Tibial nerve (tissue), 4 donors: Measurements from ENCODE around the gene BCL6. TPM values are rescaled to one million over a fixed set of nuclear protein-coding genes. Genes with fewer than 3 reads are reported as not detected.

Source experiments
- DNase-seq, 2 donors: peaks; one replicate each; pipeline ENCODE4 v3.0.0-alpha.2; 2019; ENCODE audit warnings: low spot score in 2 of 2
- H3K27ac ChIP-seq, 4 donors: fragments of 200-600 bp; sonication (generic) in 3 of 4; one replicate each; pipeline ENCODE4 v1.5.1; 2017 to 2019; ENCODE audit warnings: mild to moderate bottlenecking in 1 of 4
- H3K27me3 ChIP-seq, 2 donors: fragments of 200-600 bp; sonication (generic) in 1 of 2; one replicate each; pipeline versions ENCODE4 v1.5.1 to v1.6.0; 2017 to 2019
- H3K36me3 ChIP-seq, 3 donors: fragments of 200-600 bp; sonication (generic); one replicate each; pipeline ENCODE4 v1.5.1; 2018 to 2019
- H3K4me1 ChIP-seq, 4 donors: fragments of 200-600 bp; sonication (generic) in 3 of 4; one replicate each; pipeline ENCODE4 v1.5.1; 2017 to 2019
- H3K4me3 ChIP-seq, 4 donors: fragments of 200-600 bp; sonication (generic) in 3 of 4; one replicate each; pipeline ENCODE4 v1.5.1; 2017 to 2019; ENCODE audit warnings: mild to moderate bottlenecking in 1 of 4, moderate library complexity in 1 of 4
- H3K9me3 ChIP-seq, 4 donors: fragments of 200-600 bp; sonication (generic) in 3 of 4; one replicate each; pipeline ENCODE4 v1.5.1; 2017 to 2019
- CTCF ChIP-seq, 5 experiments: fragments of 200-600 bp in 3 of 5; fragments of 450-650 bp in 2 of 5; sonication (generic) in 3 of 5; IDR thresholded peaks; one replicate each; pipeline ENCODE4 v1.5.1; 2016 to 2019; ENCODE audit warnings: antibody characterized with exemption in 5 of 5, mild to moderate bottlenecking in 3 of 5, moderate library complexity in 2 of 5
- EP300 ChIP-seq, 2 donors: sonication (generic); formaldehyde crosslinking; IDR thresholded peaks; one replicate each; pipeline ENCODE4 v1.6.1; 2017; ENCODE audit warnings: antibody characterized with exemption in 2 of 2, mild to moderate bottlenecking in 1 of 2
- POLR2A ChIP-seq, 2 donors: fragments of 450-650 bp; IDR thresholded peaks; one replicate each; pipeline ENCODE4 v1.6.1; 2017; ENCODE audit warnings: antibody characterized with exemption in 2 of 2, mild to moderate bottlenecking in 2 of 2, moderate library complexity in 2 of 2
- WGBS, 2 donors: methylation state at CpG; one replicate each; pipeline ENCODE4 v1.1.5; 2018; 5-methylcytosine and 5-hydroxymethylcytosine counted together
- total RNA-seq, 4 donors: library from RNA; depleted of rRNA; stranded (reverse); fragments of >200 nt; gene quantifications; one replicate each; pipeline ENCODE4 v1.1.0, GENCODE V29; 2016

BCL6 gene
- total RNA-seq, 4 donors from 2014 or later: 272 to 500 (median 305) TPM

DNA sequence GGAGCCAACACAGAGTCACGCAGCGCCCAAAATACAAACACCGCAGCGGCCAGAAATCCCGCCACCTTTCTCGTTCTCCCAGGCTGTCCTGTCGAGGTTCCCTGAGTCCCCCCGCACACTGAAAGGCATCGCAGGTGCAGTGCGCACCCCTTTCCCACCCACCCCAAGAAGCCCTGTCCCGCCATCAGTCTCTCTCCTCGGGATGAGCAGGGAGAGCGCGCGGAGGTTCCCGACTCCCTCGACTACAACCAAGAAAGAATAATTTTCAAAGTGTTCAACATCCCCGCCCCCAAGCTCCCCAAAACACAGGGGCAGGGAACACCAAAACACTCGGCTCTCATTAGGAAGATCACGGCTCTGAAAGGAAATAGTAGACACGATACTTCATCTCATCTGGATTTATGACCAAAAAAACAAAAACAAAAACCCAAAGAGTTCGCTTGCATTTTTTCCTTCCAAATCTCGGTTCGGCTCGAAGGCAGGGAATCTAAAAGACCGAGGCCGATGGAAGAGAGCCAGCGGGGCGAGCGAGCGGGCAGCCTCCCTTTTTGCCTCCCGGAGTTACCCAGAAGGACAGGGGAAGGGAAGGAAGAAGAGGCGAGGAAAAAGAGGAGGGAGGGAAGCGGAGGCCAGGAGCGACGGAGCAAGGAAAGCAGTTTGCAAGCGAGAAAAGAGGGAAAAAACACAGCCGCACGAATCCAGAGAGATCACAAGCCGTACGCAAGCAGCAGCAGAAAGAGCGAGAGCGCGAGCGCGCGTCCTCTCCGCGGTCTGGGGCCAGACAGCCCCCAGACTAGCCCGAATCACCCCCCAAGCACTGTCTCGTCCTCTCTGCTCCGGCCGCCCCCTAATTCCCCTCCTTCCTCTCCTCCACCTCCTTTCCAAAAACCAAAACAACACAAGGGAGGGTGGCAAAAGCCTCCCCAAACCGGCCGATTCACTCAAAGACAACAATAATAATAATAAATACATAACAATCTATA, 808 bp downstream of the BCL6 start:
- Histone ChIP-seq H3K9me3 (no peaks in the 10 kb centered on the region), H3K4me1 (peaks cover 3 to 36% (median 16%) of the 10 kb centered on the region in 4 donors), H3K4me3 (peak overlapping the region; percentile 76 to 91 (median 81)), H3K36me3 (no peaks in the 10 kb centered on the region), H3K27ac (peak overlapping the region; percentile 97 to 100 (median 98)), H3K27me3 (no peaks in the 10 kb centered on the region)
- TF ChIP-seq EP300 (IDR thresholded peaks at IDR 0.05) (peak in 1 of 2 donors; percentile 62), POLR2A (IDR thresholded peaks at IDR 0.05) (peak in 1 of 2 donors; percentile 13), CTCF (IDR thresholded peaks at IDR 0.05) (no peak)
- WGBS, 2 donors: 0 to 1% methylated on average over 55 of the region's 55 CpGs
- no peak for DNase-seq

DNA sequence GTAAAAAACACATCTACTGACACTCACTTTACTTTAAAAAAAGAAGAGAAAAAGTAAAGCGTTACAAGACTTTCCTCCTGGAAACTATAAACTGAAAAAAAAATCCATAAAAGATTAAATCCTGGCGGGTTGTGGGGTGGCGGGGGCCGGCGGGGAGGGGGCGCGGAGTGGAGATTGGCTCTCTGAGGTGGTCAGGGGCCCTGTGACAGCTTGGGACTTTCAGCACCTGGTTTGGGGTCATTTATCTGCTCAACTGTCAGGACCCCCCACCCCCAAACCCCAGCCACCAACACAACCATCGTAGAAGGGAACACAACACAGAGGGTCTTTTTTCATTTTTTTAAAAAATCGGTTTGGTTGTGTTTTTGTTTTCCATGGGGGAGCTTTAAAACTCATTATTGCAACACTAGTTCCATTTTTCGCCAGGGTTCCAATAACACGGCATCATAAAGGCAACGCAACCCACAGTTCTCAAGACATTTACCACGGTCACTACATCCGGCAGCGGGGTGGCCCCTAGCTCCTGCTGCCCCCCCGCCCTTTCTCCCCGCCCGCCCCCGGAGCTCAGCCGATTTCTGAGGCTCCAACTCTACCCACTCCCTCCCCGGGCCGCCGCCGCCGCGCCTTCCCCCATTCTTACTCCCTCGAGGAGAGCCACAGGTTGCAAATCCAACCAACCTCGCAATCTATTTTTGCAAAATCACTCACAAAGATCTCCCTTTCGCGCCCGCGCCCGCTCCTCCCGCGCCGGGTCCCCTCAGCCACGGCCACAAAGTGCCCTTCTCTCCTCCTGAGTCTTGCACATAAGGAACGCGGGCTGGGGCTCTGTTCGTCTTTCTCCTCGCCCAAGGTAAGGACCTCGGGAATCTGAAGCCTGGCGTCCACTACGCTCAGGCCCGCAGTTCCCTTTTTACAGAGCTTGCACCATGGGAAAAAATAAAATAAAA, 1.8 kb downstream of the BCL6 start:
- Histone ChIP-seq H3K9me3 (no peaks in the 10 kb centered on the region), H3K4me3 (peak overlapping the region; percentile 76 to 91 (median 81)), H3K4me1 (peaks cover 3 to 28% (median 16%) of the 10 kb centered on the region in 4 donors), H3K36me3 (no peaks in the 10 kb centered on the region), H3K27me3 (no peaks in the 10 kb centered on the region), H3K27ac (peak overlapping the region; percentile 97 to 100 (median 98))
- peak; percentile 51 to 63 for DNase-seq
- WGBS, 2 donors: 5 to 6% methylated on average over 45 of the region's 45 CpGs
- TF ChIP-seq POLR2A (IDR thresholded peaks at IDR 0.05): peak in 1 of 2 donors; percentile 30
- no peak for TF ChIP-seq CTCF (IDR thresholded peaks at IDR 0.05)
- TF ChIP-seq EP300 (IDR thresholded peaks at IDR 0.05): peak in 1 of 2 donors; percentile 90

GRCh38 chr3:187742351-187743171, 2.7 kb downstream of the BCL6 start:
- Histone ChIP-seq H3K4me3 (peak overlapping the region; percentile 76 to 91 (median 81)), H3K27me3 (no peaks in the 10 kb centered on the region), H3K9me3 (no peaks in the 10 kb centered on the region), H3K4me1 (peaks cover 0 to 25% (median 8%) of the 10 kb centered on the region in 4 donors), H3K36me3 (no peaks in the 10 kb centered on the region), H3K27ac (peak overlapping the region; percentile 97 to 100 (median 98))
- DNase-seq: peak in 1 of 2 donors; percentile 66
- TF ChIP-seq POLR2A (IDR thresholded peaks at IDR 0.05): peak in 1 of 2 donors; percentile 35
- peak in 1 of 2 donors; percentile 35 for TF ChIP-seq EP300 (IDR thresholded peaks at IDR 0.05)
- peak in 2 of 5 experiments; percentile 19 to 30 for TF ChIP-seq CTCF (IDR thresholded peaks at IDR 0.05)
- WGBS, 2 donors: 53% methylated on average over 13 of the region's 13 CpGs

DNA sequence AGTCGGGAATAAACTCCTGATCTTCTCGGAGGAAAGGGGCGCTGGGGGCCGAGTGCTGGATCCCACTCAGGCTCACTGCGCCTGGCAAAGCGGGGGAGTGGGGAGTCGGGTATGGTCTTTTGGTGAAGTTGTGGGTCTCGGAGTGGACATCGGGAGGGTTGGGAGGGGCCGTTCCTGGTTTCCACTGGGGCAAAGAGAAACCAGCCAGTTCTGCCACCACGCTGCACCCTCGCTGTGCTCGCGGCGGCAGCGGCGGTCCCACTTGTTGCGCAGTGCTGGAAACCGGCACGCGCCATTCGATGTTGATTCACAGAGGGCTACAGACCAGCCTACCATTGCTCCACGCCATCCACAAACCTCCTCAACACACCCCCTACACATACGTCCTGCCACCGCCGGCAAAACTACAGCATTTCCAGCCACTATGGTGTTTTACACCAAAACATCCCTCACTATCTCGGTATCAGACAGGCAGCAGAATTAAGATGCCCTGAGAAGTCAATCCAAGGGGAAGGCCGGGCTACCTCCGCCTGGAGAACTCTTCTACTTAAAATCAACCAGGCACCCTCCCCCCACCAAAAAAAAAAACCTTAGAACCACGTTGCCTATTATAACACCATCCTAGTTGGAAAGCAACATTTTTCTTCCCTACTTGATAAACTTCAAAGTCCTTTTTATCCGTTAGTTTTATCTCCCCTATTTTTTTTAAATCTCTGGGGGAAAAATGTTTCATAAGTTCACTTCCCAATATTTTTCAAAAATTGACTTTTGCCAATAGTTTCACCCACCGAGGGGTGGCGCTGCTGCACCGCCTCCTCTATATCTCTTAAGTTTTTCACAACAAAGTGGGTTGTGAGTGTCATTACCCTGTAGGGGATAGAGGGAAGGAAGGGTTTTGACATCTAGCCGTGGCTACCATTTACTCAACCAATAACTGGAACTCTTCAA, 3.6 kb downstream of the BCL6 start:
- Histone ChIP-seq H3K27me3 (no peaks in the 10 kb centered on the region), H3K4me1 (peaks cover 0 to 28% (median 12%) of the 10 kb centered on the region in 4 donors), H3K27ac (peak overlapping the region; percentile 97 to 100 (median 98)), H3K36me3 (no peaks in the 10 kb centered on the region), H3K4me3 (peak overlapping the region; percentile 76 to 91 (median 81)), H3K9me3 (no peaks in the 10 kb centered on the region)
- TF ChIP-seq EP300 (IDR thresholded peaks at IDR 0.05): peak in 1 of 2 donors; percentile 81
- TF ChIP-seq POLR2A (IDR thresholded peaks at IDR 0.05): no peak
- TF ChIP-seq CTCF (IDR thresholded peaks at IDR 0.05): peak; percentile 80 to 88 (median 85)
- DNase-seq: peak; percentile 57 to 63
- 1 to 2% methylated on average over 35 of the region's 35 CpGs for WGBS, 2 donors
